GM12878 (cell line): ENCODE results near the gene MTRR. TPM values are rescaled to one million over a fixed set of nuclear protein-coding genes. Genes with fewer than 3 reads are reported as not detected.

Source experiments
- ATF2 ChIP-seq: IDR thresholded peaks from 2 replicates; pipeline ENCODE4 v1.6.1; 2012; ENCODE audit warnings: low read length, inconsistent platforms
- BCLAF1 ChIP-seq: fragments of 450-650 bp; IDR thresholded peaks from 2 replicates; pipeline ENCODE4 v1.6.1; 2017; ENCODE audit warnings: antibody characterized with exemption, mild to moderate bottlenecking, moderate library complexity
- BRCA1 ChIP-seq: IDR thresholded peaks from 2 replicates; pipeline ENCODE4 v1.6.1; 2011; ENCODE audit warnings: low read depth, low read length, improper control_type of control experiment
- CHD1 ChIP-seq: IDR thresholded peaks from 2 replicates; pipeline ENCODE4 v1.6.1; 2012; ENCODE audit warnings: low read depth, low read length, improper control_type of control experiment
- CREB1 ChIP-seq: IDR thresholded peaks from 2 replicates; pipeline ENCODE4 v1.6.1; 2012; ENCODE audit warnings: low read depth, mild to moderate bottlenecking, inconsistent platforms
- FOXK2 ChIP-seq: fragments of 450-650 bp; IDR thresholded peaks from 2 replicates; pipeline ENCODE4 v1.6.1; 2017; ENCODE audit warnings: mild to moderate bottlenecking, moderate library complexity
- FOXM1 ChIP-seq: IDR thresholded peaks from 2 replicates; pipeline ENCODE4 v1.6.1; 2012; ENCODE audit warnings: low read depth, mild to moderate bottlenecking, inconsistent platforms, low read length, moderate library complexity
- HDAC2 ChIP-seq: fragments of 200-600 bp; sonication (generic); IDR thresholded peaks from 2 replicates; pipeline ENCODE4 v1.6.1; 2017
- KAT2A ChIP-seq: conservative IDR thresholded peaks from 2 replicates; pipeline ENCODE4 v1.6.1; 2011; ENCODE audit warnings: low read depth, low read length; ENCODE audit not compliant: control insufficient read depth
- MEF2A ChIP-seq: IDR thresholded peaks from 2 replicates; pipeline ENCODE4 v1.6.1; 2011; ENCODE audit warnings: low read depth, mild to moderate bottlenecking, low read length, moderate library complexity; ENCODE audit not compliant: insufficient read depth
- MXI1 ChIP-seq: fragments of 150-350 bp; IDR thresholded peaks from 2 replicates; pipeline ENCODE4 v1.6.1; 2011; ENCODE audit warnings: low read depth, mild to moderate bottlenecking, inconsistent platforms, low read length, improper control_type of control experiment
- MYB ChIP-seq: fragments of 150-350 bp; IDR thresholded peaks from 2 replicates; pipeline ENCODE4 v1.6.1; 2014; ENCODE audit warnings: mild to moderate bottlenecking, low read depth, low read length, borderline replicate concordance
- NBN ChIP-seq: fragments of 450-650 bp; IDR thresholded peaks from 2 replicates; pipeline ENCODE4 v1.6.1; 2016
- NFXL1 ChIP-seq: fragments of 450-650 bp; IDR thresholded peaks from 2 replicates; pipeline ENCODE4 v1.6.1; 2017; ENCODE audit warnings: antibody characterized with exemption, mild to moderate bottlenecking, borderline replicate concordance
- PML ChIP-seq: IDR thresholded peaks from 2 replicates; pipeline ENCODE4 v1.6.1; 2012; ENCODE audit warnings: low read length, inconsistent platforms
- POLR2A ChIP-seq: IDR thresholded peaks from 2 replicates; pipeline ENCODE4 v1.6.1; 2011; ENCODE audit warnings: low read depth, mild to moderate bottlenecking, low read length
- RAD51 ChIP-seq: fragments of 450-650 bp; IDR thresholded peaks from 2 replicates; pipeline ENCODE4 v1.6.1; 2016; ENCODE audit warnings: moderate library complexity, mild to moderate bottlenecking, inconsistent platforms
- RFX5 ChIP-seq: IDR thresholded peaks from 2 replicates; pipeline ENCODE4 v1.6.1; 2011; ENCODE audit warnings: low read depth, low read length, improper control_type of control experiment
- SMAD5 ChIP-seq: IDR thresholded peaks from 2 replicates; pipeline ENCODE4 v1.6.1; 2016; ENCODE audit warnings: antibody characterized with exemption, low read depth
- SREBF1 ChIP-seq: IDR thresholded peaks from 2 replicates; pipeline ENCODE4 v1.6.1; 2012; ENCODE audit warnings: mild to moderate bottlenecking, low read length
- TBL1XR1 ChIP-seq: IDR thresholded peaks from 2 replicates; pipeline ENCODE4 v1.6.1; 2012; ENCODE audit warnings: low read depth, low read length, improper control_type of control experiment
- WRNIP1 ChIP-seq: IDR thresholded peaks from 2 replicates; pipeline ENCODE4 v1.6.1; 2011; ENCODE audit warnings: low read depth, low read length, improper control_type of control experiment, borderline replicate concordance
- YBX1 ChIP-seq: fragments of 450-650 bp; IDR thresholded peaks from 2 replicates; pipeline ENCODE4 v1.6.1; 2016; ENCODE audit warnings: antibody characterized with exemption
- YY1 ChIP-seq: IDR thresholded peaks from 2 replicates; pipeline ENCODE4 v1.6.1; 2011; ENCODE audit warnings: low read depth, mild to moderate bottlenecking, low read length
- ZNF217 ChIP-seq: fragments of 450-650 bp; IDR thresholded peaks from 2 replicates; pipeline ENCODE4 v1.6.1; 2017; ENCODE audit warnings: antibody characterized with exemption, mild to moderate bottlenecking
- ZNF24 ChIP-seq: fragments of 450-650 bp; IDR thresholded peaks from 2 replicates; pipeline ENCODE4 v1.6.1; 2017; ENCODE audit warnings: antibody characterized with exemption, mild to moderate bottlenecking
- ZNF687 ChIP-seq: fragments of 450-650 bp; IDR thresholded peaks from 2 replicates; pipeline ENCODE4 v1.6.1; 2017; ENCODE audit warnings: mild to moderate bottlenecking, moderate library complexity
- polyA plus RNA-seq, 11 experiments: library from polyadenylated mRNA; depleted of rRNA in 4 of 11; unstranded in 6 of 11; stranded (reverse) in 5 of 11; fragments of >200 nt; fragmentation: Nextera tagmentation in 4 of 11; fragmentation: Illumina TruSeq in 1 of 11; extraction: Ambion mirVana in 4 of 11; extraction: Trizol in 1 of 11; gene quantifications; 1 replicate in 1 of 11; 2 replicates in 10 of 11; pipeline versions ENCODE4 v1.2.1 to v1.2.3, GENCODE V29; 2011 to 2016; ENCODE audit warnings: inconsistent platforms in 2 of 11, missing spikeins in 2 of 11, low read depth in 1 of 11
- total RNA-seq, 4 experiments: library from RNA; depleted of rRNA in 3 of 4; stranded (reverse); fragments of >200 nt in 3 of 4; fragmentation: Illumina TruSeq in 1 of 4; extraction: Trizol in 1 of 4; gene quantifications; 2 replicates each; pipeline versions ENCODE4 v1.2.1 to v1.2.3, GENCODE V29; 2013 to 2021

Gene MTRR
- total and polyA plus RNA-seq, 10 of the 15 experiments (the other 5 are each of a cell fraction or from before 2014, with no cell fraction given): 13.8 to 76.9 (median 38.0) TPM

GRCh38 chr5:7868773-7869473, at the start of gene MTRR, which contains the start of gene FASTKD3 (continued):
- TF ChIP-seq PML: 0 out of 2 replicates have a peak, but pooled peaks have one; percentile 36
- no peak for TF ChIP-seq FOXM1
- peak; percentile 95 for TF ChIP-seq CREB1
- no peak for TF ChIP-seq ATF2
- TF ChIP-seq RAD51: no peak
- TF ChIP-seq NBN: 0 out of 2 replicates have a peak, but pooled peaks have one; percentile 60
- no peak for TF ChIP-seq HDAC2
- TF ChIP-seq MYB: no peak
- TF ChIP-seq WRNIP1: no peak
- TF ChIP-seq POLR2A: peak; percentile 98
- no peak for TF ChIP-seq YBX1
- no peak for TF ChIP-seq ZNF24
- TF ChIP-seq SMAD5: no peak
- TF ChIP-seq MEF2A: no peak
- TF ChIP-seq BRCA1: no peak
- TF ChIP-seq ZNF687: no peak
- TF ChIP-seq TBL1XR1: no peak
- peak; percentile 80 for TF ChIP-seq MXI1
- TF ChIP-seq KAT2A: no peak
- no peak; the same call in 1 of the 2 replicates for TF ChIP-seq YY1
- TF ChIP-seq NFXL1: no peak
- TF ChIP-seq CHD1: no peak
- no peak for TF ChIP-seq FOXK2
- no peak for TF ChIP-seq ZNF217
- TF ChIP-seq RFX5: peak; percentile 73
- no peak for TF ChIP-seq BCLAF1
- no peak for TF ChIP-seq SREBF1
